HepG2 (cell line): ENCODE measurements around the gene BMPER. TPM values are rescaled to one million over a fixed set of nuclear protein-coding genes. Genes with fewer than 3 reads are reported as not detected.

Experiments used
- ATAC-seq: fragments of 200-7000 bp; cut with Tn5 transposase; 3 replicates; pipeline ENCODE4 v1.9.1; 2020; ENCODE audit warnings: mild to moderate bottlenecking, moderate library complexity
- BruUV-seq: library from RNA; stranded (reverse); fragments of 400-500 nt; replicated peaks from 2 replicates; lab custom pipeline; 2021; lab: Mats Ljungman, UMichigan
- CTCF ChIA-PET: fragments of 300-600 bp; formaldehyde crosslinking; extraction: SDS; loops from one replicate; lab custom pipeline; 2021; ENCODE audit warnings: low total read pairs, inconsistent platforms, low intra/inter-chr PET ratio; lab: Yijun Ruan, JAX
- POLR2A ChIA-PET: fragments of 350-600 bp; sonication (Branson Sonifier 250); formaldehyde crosslinking; loops from one replicate; lab custom pipeline; 2020; ENCODE audit warnings: antibody characterized with exemption, inconsistent platforms; lab: Yijun Ruan, JAX
- DNase-seq: peaks from one replicate; pipeline ENCODE4 v3.0.0-alpha.2; 2015; ENCODE audit warnings: low spot score
- FAIRE-seq: peaks from 3 replicates; lab custom pipeline; 2011; peaks lifted over from hg19 to GRCh38; lab: Jason Lieb, UNC
- H2AFZ ChIP-seq: one replicate; pipeline ENCODE4 v1.6.1; 2011; ENCODE audit warnings: low read length, inconsistent platforms
- H3K27ac ChIP-seq: fragments of 300-600 bp; 3 replicates; pipeline ENCODE4 v1.8.0; 2011; ENCODE audit warnings: mixed run types, mild to moderate bottlenecking, mixed read lengths, low read length, inconsistent platforms; ENCODE audit not compliant: insufficient read depth; ENCODE audit errors: extremely low read length
- H3K27me3 ChIP-seq, 2 experiments: fragments of 200-600 bp in 1 of 2; 2 replicates in 1 of 2; 3 replicates in 1 of 2; pipeline versions ENCODE4 v1.6.0 to v1.8.0; 2011; ENCODE audit warnings: low read length in 2 of 2, mild to moderate bottlenecking in 2 of 2, moderate library complexity in 2 of 2, inconsistent platforms in 1 of 2; ENCODE audit not compliant: insufficient read depth in 2 of 2, control insufficient read depth in 1 of 2
- H3K36me3 ChIP-seq, 2 experiments: fragments of 200-600 bp in 1 of 2; replicated peaks in 1 of 2; 2 replicates in 1 of 2; 3 replicates in 1 of 2; pipeline versions ENCODE4 v1.5.1 to v1.8.0; 2011; ENCODE audit warnings: low read length in 2 of 2, inconsistent platforms in 1 of 2; ENCODE audit not compliant: insufficient read depth in 2 of 2, control insufficient read depth in 1 of 2
- H3K4me1 ChIP-seq: 2 replicates; pipeline ENCODE4 v1.5.1; 2012; ENCODE audit warnings: low read length, inconsistent platforms; ENCODE audit not compliant: insufficient read depth
- H3K4me2 ChIP-seq: 2 replicates; pipeline ENCODE4 v1.6.0; 2011; ENCODE audit warnings: low read depth, low read length, inconsistent platforms
- H3K4me3 ChIP-seq, 3 experiments: fragments of 200-600 bp in 1 of 3; sonication (generic), shearing (Covaris generic) in 1 of 3; replicated peaks in 1 of 3; 2 replicates each; pipeline ENCODE4 v1.5.1; 2011 to 2016; ENCODE audit warnings: low read length in 3 of 3, inconsistent platforms in 2 of 3, low read depth in 2 of 3, mild to moderate bottlenecking in 2 of 3, control low read depth in 1 of 3, mixed read lengths in 1 of 3; ENCODE audit not compliant: insufficient read depth in 1 of 3
- H3K79me2 ChIP-seq: one replicate; pipeline ENCODE4 v1.6.1; 2011; ENCODE audit warnings: low read length, inconsistent platforms; ENCODE audit not compliant: insufficient read depth
- H3K9ac ChIP-seq: 2 replicates; pipeline ENCODE4 v1.6.0; 2011; ENCODE audit warnings: mild to moderate bottlenecking, low read depth, low read length, inconsistent platforms; ENCODE audit not compliant: insufficient read depth
- H3K9me3 ChIP-seq: 2 replicates; pipeline ENCODE4 v1.5.1; 2012; ENCODE audit warnings: mild to moderate bottlenecking, low read length
- H4K20me1 ChIP-seq: 2 replicates; pipeline ENCODE4 v1.6.0; 2011; ENCODE audit warnings: inconsistent platforms, mild to moderate bottlenecking, low read length, moderate library complexity; ENCODE audit not compliant: insufficient read depth
- KAT8 ChIP-seq: IDR thresholded peaks from 2 replicates; pipeline ENCODE4 v1.6.1; 2016; ENCODE audit warnings: missing genetic modification reagents, missing compliant biosample characterization
- REL ChIP-seq: sonication (generic); formaldehyde crosslinking; conservative IDR thresholded peaks from 2 replicates; pipeline ENCODE4 v1.8.0; 2022; ENCODE audit warnings: mild to moderate bottlenecking, missing genetic modification reagents, moderate library complexity
- WGBS: methylation state at CpG from one replicate; pipeline ENCODE4 v1.1.6; 2017; ENCODE audit warnings: low lambda C conversion rate; 5-methylcytosine and 5-hydroxymethylcytosine counted together
- in situ Hi-C: cut with HindIII; loops from 2 replicates; pipeline ENCODE4 v1.10.0; 2017; ENCODE audit warnings: low pct_unique_long_range_greater_than_20kb; ENCODE audit not compliant: extremely low pct_ligation_motif_present
- intact Hi-C: fragments of 100-400 bp; cut with micrococcal nuclease; formaldehyde crosslinking; loops from one replicate; pipeline ENCODE4 v1.10.0; 2022; ENCODE audit not compliant: unreplicated experiment
- polyA plus RNA-seq, 8 experiments: library from polyadenylated mRNA; depleted of rRNA in 3 of 8; stranded (reverse) in 7 of 8; unstranded in 1 of 8; fragments of >200 nt; fragmentation: Illumina TruSeq in 4 of 8; extraction: Trizol in 4 of 8; gene quantifications; 2 replicates each; pipeline versions ENCODE4 v1.2.1 to v1.2.3, GENCODE V29; 2011 to 2016; ENCODE audit warnings: low read depth in 4 of 8, missing spikeins in 1 of 8, mixed read lengths in 1 of 8; ENCODE audit not compliant: insufficient read depth in 1 of 8
- total RNA-seq, 5 experiments: library from RNA; depleted of rRNA; stranded (reverse); fragments of >200 nt; fragmentation: Illumina TruSeq; extraction: Trizol; gene quantifications; 2 replicates each; pipeline ENCODE4 v1.2.3, GENCODE V29; 2016; ENCODE audit warnings: low read depth in 1 of 5

BMPER gene
- total and polyA plus RNA-seq, 2 of the 13 experiments (the other 11 are each of a cell fraction or from before 2014, with no cell fraction given): not detected

GRCh38 chr7:34198231-34198641 is 292.9 kb downstream of the BMPER start:
- no peak for TF ChIP-seq KAT8
- no peak for TF ChIP-seq REL (CRISPR knock-in tag)
- TF ChIP-seq, all 625 proteins: peak for 0
- H3K27ac ChIP-seq: no peak overlapping the region
- FAIRE-seq (no peak), ATAC-seq (no peak), DNase-seq (no peak)
- H3K4me1 ChIP-seq: no peaks in the 10 kb centered on the region
- no TSS peak for BruUV-seq
- ChIA-PET CTCF (no interaction called here), POLR2A (no interaction called here)
- no peaks in the 10 kb centered on the region for H3K9me3 ChIP-seq
- H3K27me3 ChIP-seq: no peaks in the 10 kb centered on the region
- H3K36me3 ChIP-seq: no peaks in the 10 kb centered on the region
- H4K20me1 ChIP-seq: no peaks in the 10 kb centered on the region
- intact Hi-C loops: no loop called here
- H3K79me2 ChIP-seq: no peaks in the 10 kb centered on the region
- H3K4me3 ChIP-seq: no peak overlapping the region
- in situ Hi-C loops: no loop called here
- H2AFZ ChIP-seq: no peak overlapping the region
- no peak overlapping the region for H3K4me2 ChIP-seq
- H3K9ac ChIP-seq: no peak overlapping the region
- WGBS: 50% methylated on average over 1 of the region's 1 CpG
